Measurements from ENCODE around the gene FAM131B. TPM values are rescaled to one million over a fixed set of nuclear protein-coding genes. Genes with fewer than 3 reads are reported as not detected.

The FAM131B gene
- total RNA-seq, 1 experiment from 2014 or later = 17.3 TPM

DNA sequence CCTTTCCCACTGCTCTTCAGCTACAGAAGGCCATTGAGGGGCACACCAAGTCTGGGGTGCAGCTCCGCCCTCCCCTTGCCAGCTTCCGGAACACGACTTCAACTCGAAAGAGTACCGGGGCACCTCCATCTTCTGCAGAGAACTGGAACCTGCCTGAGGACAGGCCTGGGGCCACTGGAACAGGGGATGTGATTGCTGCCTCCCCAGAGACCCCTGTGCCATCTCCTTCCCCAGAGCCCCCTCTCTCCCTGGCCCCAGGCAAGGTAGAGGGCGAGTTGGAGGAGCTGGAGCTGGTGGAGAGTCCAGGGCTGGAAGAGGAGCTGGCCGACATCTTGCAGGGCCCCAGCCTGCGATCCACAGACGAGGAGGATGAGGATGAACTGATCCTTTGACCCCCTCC is 10.9 kb downstream of the FAM131B start:
- peak overlapping the region in 1 of 3 experiments; percentile 79; a peak in 2 of 7 replicates for H3K27ac Mint-ChIP-seq
- H3K9ac ChIP-seq (ENCODE audit: extremely low read depth, insufficient read length, low read length) = no peak overlapping the region
- H4K20me1 ChIP-seq (ENCODE audit: control insufficient read depth, insufficient read depth, insufficient read length) = no peaks in the 10 kb centered on the region
- H2BK20ac ChIP-seq (ENCODE audit: low read depth, low read length, poor library complexity, severe bottlenecking) = no peak overlapping the region
- H3K27ac ChIP-seq (ENCODE audit: insufficient read length, low read depth, low read length) = no peak overlapping the region
- no peak overlapping the region for H3K4ac ChIP-seq (ENCODE audit: low read depth, low read length)
- no peak overlapping the region for H2AFZ ChIP-seq (ENCODE audit: low read length)
- H3K36me3 Mint-ChIP-seq (ENCODE audit: insufficient read depth in 1 of 3, low read depth in 3 of 3) = peaks cover 12 to 29% (median 18%) of the 10 kb centered on the region in 3 experiments
- no peaks in the 10 kb centered on the region for H3K9me3 Mint-ChIP-seq
- H3K27me3 Mint-ChIP-seq (ENCODE audit: low read depth) = peaks cover 13% of the 10 kb centered on the region
- H2BK12ac ChIP-seq (ENCODE audit: insufficient read length, low read depth, low read length) = no peak overlapping the region
- no peak overlapping the region for H3T11ph ChIP-seq (ENCODE audit: low read length)
- H3K23ac ChIP-seq (ENCODE audit: insufficient read length, low read depth, low read length) = no peak overlapping the region
- TF ChIP-seq, protein P1, sequence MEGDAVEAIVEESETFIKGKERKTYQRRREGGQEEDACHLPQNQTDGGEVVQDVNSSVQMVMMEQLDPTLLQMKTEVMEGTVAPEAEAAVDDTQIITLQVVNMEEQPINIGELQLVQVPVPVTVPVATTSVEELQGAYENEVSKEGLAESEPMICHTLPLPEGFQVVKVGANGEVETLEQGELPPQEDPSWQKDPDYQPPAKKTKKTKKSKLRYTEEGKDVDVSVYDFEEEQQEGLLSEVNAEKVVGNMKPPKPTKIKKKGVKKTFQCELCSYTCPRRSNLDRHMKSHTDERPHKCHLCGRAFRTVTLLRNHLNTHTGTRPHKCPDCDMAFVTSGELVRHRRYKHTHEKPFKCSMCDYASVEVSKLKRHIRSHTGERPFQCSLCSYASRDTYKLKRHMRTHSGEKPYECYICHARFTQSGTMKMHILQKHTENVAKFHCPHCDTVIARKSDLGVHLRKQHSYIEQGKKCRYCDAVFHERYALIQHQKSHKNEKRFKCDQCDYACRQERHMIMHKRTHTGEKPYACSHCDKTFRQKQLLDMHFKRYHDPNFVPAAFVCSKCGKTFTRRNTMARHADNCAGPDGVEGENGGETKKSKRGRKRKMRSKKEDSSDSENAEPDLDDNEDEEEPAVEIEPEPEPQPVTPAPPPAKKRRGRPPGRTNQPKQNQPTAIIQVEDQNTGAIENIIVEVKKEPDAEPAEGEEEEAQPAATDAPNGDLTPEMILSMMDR (conservative IDR thresholded peaks at IDR 0.05) = no peak
- peaks cover 17 to 21% of the 10 kb centered on the region in 2 experiments for H3K4me1 Mint-ChIP-seq
- H3K23me2 ChIP-seq (ENCODE audit: insufficient read length, low read depth, low read length, poor library complexity, severe bottlenecking) = no peaks in the 10 kb centered on the region
- no peak overlapping the region for H2BK5ac ChIP-seq (ENCODE audit: insufficient read length, low read length)
- H4K91ac ChIP-seq (ENCODE audit: insufficient read length, low read depth, low read length) = no peak overlapping the region
- no CpG with 5 or more reads among the region's 9 CpGs for WGBS (ENCODE audit: extremely low coverage, insufficient read length, low lambda C conversion rate)
- H3K56ac ChIP-seq (ENCODE audit: insufficient read length, low read depth, low read length) = no peak overlapping the region
- no peak overlapping the region for H3K4me3 Mint-ChIP-seq
- H2BK15ac ChIP-seq (ENCODE audit: low read depth, low read length) = no peak overlapping the region
- no peak overlapping the region for H4K5ac ChIP-seq (ENCODE audit: insufficient read length, low read depth, low read length)
- H2AK5ac ChIP-seq (ENCODE audit: insufficient read length, low read length) = no peak overlapping the region
- H3K79me1 ChIP-seq (ENCODE audit: insufficient read depth, low read depth, low read length, poor library complexity, severe bottlenecking) = no peaks in the 10 kb centered on the region
- H3K4me2 ChIP-seq (ENCODE audit: insufficient read depth, insufficient read length, low read length) = no peak overlapping the region
- H3K79me2 ChIP-seq (ENCODE audit: insufficient read depth, low read length) = no peaks in the 10 kb centered on the region
- H2BK120ac ChIP-seq (ENCODE audit: low read depth, low read length, poor library complexity, severe bottlenecking) = no peak overlapping the region
- no peaks in the 10 kb centered on the region for H3K4me1 ChIP-seq (ENCODE audit: insufficient read depth, low read length)
- H3K9me3 ChIP-seq (ENCODE audit: control insufficient read depth, low read depth, low read length) = no peaks in the 10 kb centered on the region
- no peak for DNase-seq
- no peak overlapping the region for H4K8ac ChIP-seq (replicated peaks; ENCODE audit: insufficient read length, low read depth, low read length)
- H3K27me3 ChIP-seq (ENCODE audit: insufficient read depth, low read length) = no peaks in the 10 kb centered on the region
- H3K18ac ChIP-seq (ENCODE audit: insufficient read length, low read depth, low read length) = no peak overlapping the region
- no peak overlapping the region for H3K14ac ChIP-seq (ENCODE audit: insufficient read depth, low read length)
